GM10266 (cell line): ENCODE data around the gene PNKD.

Experiments
- DNase-seq: peaks from one replicate; pipeline ENCODE4 v3.0.0; 2012; ENCODE audit errors: extremely low spot score
- CTCF ChIP-seq: IDR thresholded peaks from 2 replicates; pipeline ENCODE4 v1.5.1; 2012; ENCODE audit warnings: mild to moderate bottlenecking, low read depth; ENCODE audit not compliant: control insufficient read depth, insufficient read depth; ENCODE audit errors: missing control alignments

The PNKD gene

DNA sequence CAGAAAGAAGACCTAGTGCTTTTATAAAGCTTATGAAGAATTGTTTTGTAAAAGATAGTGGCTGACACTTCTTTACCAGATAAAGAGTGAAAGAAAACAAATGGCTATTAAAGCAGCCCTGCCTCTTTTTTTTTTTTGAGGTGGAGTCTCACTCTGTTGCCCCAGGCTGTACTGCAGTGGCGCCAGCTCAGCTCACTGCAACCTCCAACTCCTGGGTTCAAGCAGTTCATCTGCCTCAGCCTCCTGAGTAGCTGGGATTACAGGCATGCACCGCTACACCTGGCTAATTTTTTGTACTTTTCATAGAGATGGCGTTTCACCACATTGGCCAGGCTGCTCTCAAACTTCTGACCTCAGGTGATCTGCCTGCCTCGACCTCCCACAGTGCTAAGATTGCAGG lies 40.5 kb upstream of the PNKD start:
- DNase-seq: no peak
- no peak for TF ChIP-seq CTCF

DNA sequence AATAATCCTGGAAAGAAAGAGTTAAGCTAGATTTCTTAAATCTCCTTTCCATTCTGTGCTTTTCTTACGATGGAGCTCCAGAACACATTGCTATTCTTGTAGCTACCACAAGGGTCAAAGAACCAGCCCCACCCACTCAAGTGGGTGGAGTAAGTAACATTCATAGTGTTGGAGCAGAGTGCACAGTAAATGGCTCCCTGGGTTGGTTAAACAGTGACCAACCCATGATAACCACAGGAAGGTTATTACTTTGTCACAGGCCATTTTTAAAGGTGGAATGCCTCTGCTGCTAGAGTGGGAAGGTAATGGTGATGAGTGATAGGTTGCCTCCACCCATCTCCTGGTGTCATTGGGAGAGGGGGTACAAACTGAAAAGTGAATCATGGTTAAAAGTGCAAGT lies 39.4 kb upstream of the PNKD start:
- TF ChIP-seq CTCF: no peak
- no peak for DNase-seq

GRCh38 chr2:218233543-218233942 lies 36.8 kb upstream of the PNKD start:
- TF ChIP-seq CTCF: no peak
- no peak for DNase-seq

- no peak for DNase-seq
- no peak for TF ChIP-seq CTCF
These were observed 35.8 kb upstream of the PNKD start for GRCh38 chr2:218234521-218234920.

- TF ChIP-seq CTCF: no peak
- DNase-seq: no peak
These were observed 35.3 kb upstream of the PNKD start for GRCh38 chr2:218235017-218235416.

- DNase-seq: no peak
- TF ChIP-seq CTCF: no peak
These were observed 33.5 kb upstream of the PNKD start for GRCh38 chr2:218236829-218237228.

DNA sequence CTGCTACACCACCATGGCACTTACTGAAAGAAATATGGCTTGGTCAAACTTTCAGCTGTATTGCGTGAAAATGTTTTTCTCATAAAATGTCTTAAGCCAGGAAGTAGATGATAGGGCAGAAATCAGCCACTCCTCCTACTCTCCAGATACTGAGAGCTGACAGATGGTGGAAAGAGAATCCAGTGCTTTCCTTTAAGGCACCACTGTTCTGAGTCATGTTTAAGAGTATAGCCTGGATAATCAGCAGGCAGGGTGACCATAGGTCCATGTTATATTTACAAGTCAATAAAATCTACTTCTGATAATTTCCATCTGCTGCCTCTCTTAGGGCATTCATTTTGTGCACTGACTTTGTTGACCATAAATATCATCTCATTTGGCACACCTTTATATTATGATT lies 31.4 kb upstream of the PNKD start:
- DNase-seq: no peak
- TF ChIP-seq CTCF: no peak
